Central memory CD8-positive, alpha-beta T cell (primary cell): ENCODE measurements around the gene ORC2.
A peak's percentile ranks its signal among the peaks of the same experiment; 100 is the strongest.
"Not testable (repeated sequence)": the region's sequence is repeated elsewhere in the genome, so short reads cannot be mapped to it uniquely, and the experiment has no call there.

Source experiments
- ATAC-seq: fragments of 150-1000 bp; cut with Tn5 transposase; replicated peaks from 2 replicates; pipeline ENCODE4 v1.10.0; 2022; ENCODE audit warnings: mild to moderate bottlenecking, moderate FRiP score, moderate number of reproducible peaks; ENCODE audit not compliant: poor library complexity, severe bottlenecking; ENCODE audit errors: extremely low read depth
- DNase-seq, 2 donors: peaks; one replicate each; pipeline ENCODE4 v3.0.0; 2021; ENCODE audit warnings: low spot score in 2 of 2
- H3K27ac Mint-ChIP-seq: one replicate; pipeline ENCODE4 v1.8.0; 2022; ENCODE audit warnings: low read depth, mild to moderate bottlenecking, moderate library complexity, mixed read lengths
- H3K27me3 Mint-ChIP-seq: one replicate; pipeline ENCODE4 v1.8.0; 2022; ENCODE audit warnings: mixed read lengths
- H3K36me3 Mint-ChIP-seq: one replicate; pipeline ENCODE4 v1.8.0; 2022; ENCODE audit warnings: mild to moderate bottlenecking, moderate library complexity, mixed read lengths; ENCODE audit not compliant: insufficient read depth
- H3K4me1 Mint-ChIP-seq: one replicate; pipeline ENCODE4 v1.8.0; 2022; ENCODE audit warnings: mixed read lengths
- H3K4me3 Mint-ChIP-seq: one replicate; pipeline ENCODE4 v1.8.0; 2022; ENCODE audit warnings: mild to moderate bottlenecking, moderate library complexity, mixed read lengths
- H3K9me3 Mint-ChIP-seq: one replicate; pipeline ENCODE4 v1.8.0; 2022; ENCODE audit warnings: mixed read lengths

ORC2 gene

GRCh38 chr2:200963124-200963917 is at the start of gene ORC2:
ORC2 (minus strand) TSS chr2:200963660; CDS start chr2:200958123, 5,537 bp downstream.
- Mint-ChIP-seq H3K4me1 (peaks cover 41% of the 10 kb centered on the region), H3K36me3 (peaks cover 20% of the 10 kb centered on the region), H3K27me3 (no peaks in the 10 kb centered on the region), H3K27ac (peak within 1 kb of the TSS; percentile 97), H3K4me3 (peak within 1 kb of the TSS; percentile 98), H3K9me3 (no peaks in the 10 kb centered on the region)
- ATAC-seq, result peak; percentile 94
- DNase-seq, result peak; percentile 89

GRCh38 chr2:201008296-201008829 is 44.9 kb upstream of the ORC2 start:
- no peaks in the 10 kb centered on the region for H3K27me3 Mint-ChIP-seq
- no peaks in the 10 kb centered on the region for H3K4me1 Mint-ChIP-seq
- no peaks in the 10 kb centered on the region for H3K9me3 Mint-ChIP-seq
- H3K36me3 Mint-ChIP-seq, result peaks cover 23% of the 10 kb centered on the region
- ATAC-seq (no peak), DNase-seq (no peak)
- no peak overlapping the region for H3K4me3 Mint-ChIP-seq
- no peak overlapping the region for H3K27ac Mint-ChIP-seq

- peaks cover 23% of the 10 kb centered on the region for H3K36me3 Mint-ChIP-seq
Observed at GRCh38 chr2:201007584-201007998, 44.1 kb upstream of the ORC2 start.

DNA sequence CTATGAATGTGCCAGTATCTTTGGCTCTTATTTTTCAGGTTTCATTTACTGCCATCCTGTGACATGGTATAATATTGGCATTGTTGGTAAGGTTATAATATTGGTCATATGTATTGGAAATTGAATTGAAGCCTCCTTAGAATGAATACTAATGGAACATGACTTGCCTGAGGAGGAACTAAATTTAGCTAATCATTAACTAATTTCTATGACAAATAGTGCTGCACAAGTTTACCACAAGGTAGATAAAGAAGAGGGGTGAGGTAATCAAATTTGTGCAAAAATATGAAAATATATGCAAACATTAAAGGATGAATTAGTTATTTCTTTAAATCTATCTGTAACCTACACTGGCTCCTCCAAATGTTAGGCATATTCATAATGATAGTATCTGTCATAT is 43.2 kb upstream of the ORC2 start:
- Mint-ChIP-seq H3K4me3 (no peak overlapping the region), H3K4me1 (no peaks in the 10 kb centered on the region), H3K36me3 (peaks cover 24% of the 10 kb centered on the region), H3K27ac (no peak overlapping the region), H3K9me3 (no peaks in the 10 kb centered on the region), H3K27me3 (no peaks in the 10 kb centered on the region)
- ATAC-seq (no peak), DNase-seq (no peak)

More at GRCh38 chr2:201007584-201007998, 44.1 kb upstream of the ORC2 start:
- H3K27ac Mint-ChIP-seq, result no peak overlapping the region
- no peaks in the 10 kb centered on the region for H3K9me3 Mint-ChIP-seq
- H3K27me3 Mint-ChIP-seq, result no peaks in the 10 kb centered on the region
- no peak overlapping the region for H3K4me3 Mint-ChIP-seq
- DNase-seq, result no peak
- ATAC-seq, result no peak
- H3K4me1 Mint-ChIP-seq, result no peaks in the 10 kb centered on the region

DNA sequence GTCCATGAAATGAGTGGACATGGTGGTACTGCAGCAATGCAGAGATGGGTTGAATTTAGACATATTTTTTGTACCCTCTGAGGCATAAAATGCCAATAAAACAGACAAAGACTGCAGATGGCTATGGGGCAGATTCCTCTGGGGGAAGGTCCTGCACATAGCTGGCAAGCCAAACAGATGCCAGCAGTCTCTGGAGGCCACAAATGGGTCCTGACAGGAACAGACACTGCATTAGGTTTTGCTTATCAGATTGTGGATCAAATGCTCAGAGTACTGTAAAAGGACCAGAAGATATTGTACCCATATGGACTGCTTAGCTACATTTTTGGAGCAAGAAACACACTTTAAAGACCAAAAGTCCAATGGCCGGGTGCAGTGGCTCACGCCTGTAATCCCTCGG is 40.9 kb upstream of the ORC2 start:
- DNase-seq (no peak), ATAC-seq (no peak)
- no peak overlapping the region for H3K4me3 Mint-ChIP-seq
- no peaks in the 10 kb centered on the region for H3K27me3 Mint-ChIP-seq
- peaks cover 27% of the 10 kb centered on the region for H3K36me3 Mint-ChIP-seq
- H3K4me1 Mint-ChIP-seq, result no peaks in the 10 kb centered on the region
- H3K9me3 Mint-ChIP-seq, result no peaks in the 10 kb centered on the region
- H3K27ac Mint-ChIP-seq, result no peak overlapping the region

- Mint-ChIP-seq H3K9me3 (no peaks in the 10 kb centered on the region), H3K4me3 (no peak overlapping the region), H3K27me3 (no peaks in the 10 kb centered on the region), H3K36me3 (peaks cover 35% of the 10 kb centered on the region), H3K27ac (peak overlapping the region; percentile 54), H3K4me1 (no peaks in the 10 kb centered on the region)
- no peak for ATAC-seq
- DNase-seq, result no peak
Observed at GRCh38 chr2:200993097-200993496, 29.6 kb upstream of the ORC2 start.

GRCh38 chr2:200987137-200987536 is 23.7 kb upstream of the ORC2 start:
- Mint-ChIP-seq H3K4me1 (no peaks in the 10 kb centered on the region), H3K27me3 (no peaks in the 10 kb centered on the region), H3K4me3 (no peak overlapping the region), H3K27ac (no peak overlapping the region), H3K36me3 (peaks cover 37% of the 10 kb centered on the region), H3K9me3 (no peaks in the 10 kb centered on the region)
- ATAC-seq (no peak), DNase-seq (no peak)

GRCh38 chr2:200985799-200986198 is 22.3 kb upstream of the ORC2 start:
- H3K27ac Mint-ChIP-seq, result no peak overlapping the region
- DNase-seq (no peak), ATAC-seq (no peak)
- peaks cover 28% of the 10 kb centered on the region for H3K36me3 Mint-ChIP-seq
- no peaks in the 10 kb centered on the region for H3K27me3 Mint-ChIP-seq
- no peaks in the 10 kb centered on the region for H3K9me3 Mint-ChIP-seq
- no peaks in the 10 kb centered on the region for H3K4me1 Mint-ChIP-seq
- H3K4me3 Mint-ChIP-seq, result no peak overlapping the region

- H3K4me1 Mint-ChIP-seq, result no peaks in the 10 kb centered on the region
- H3K9me3 Mint-ChIP-seq, result no peaks in the 10 kb centered on the region
- ATAC-seq, result no peak
- H3K27me3 Mint-ChIP-seq, result no peaks in the 10 kb centered on the region
- no peak overlapping the region for H3K4me3 Mint-ChIP-seq
- no peak overlapping the region for H3K27ac Mint-ChIP-seq
- DNase-seq, result no peak
- H3K36me3 Mint-ChIP-seq, result peaks cover 13% of the 10 kb centered on the region
Observed at GRCh38 chr2:200976710-200977109, 13.2 kb upstream of the ORC2 start.

DNA sequence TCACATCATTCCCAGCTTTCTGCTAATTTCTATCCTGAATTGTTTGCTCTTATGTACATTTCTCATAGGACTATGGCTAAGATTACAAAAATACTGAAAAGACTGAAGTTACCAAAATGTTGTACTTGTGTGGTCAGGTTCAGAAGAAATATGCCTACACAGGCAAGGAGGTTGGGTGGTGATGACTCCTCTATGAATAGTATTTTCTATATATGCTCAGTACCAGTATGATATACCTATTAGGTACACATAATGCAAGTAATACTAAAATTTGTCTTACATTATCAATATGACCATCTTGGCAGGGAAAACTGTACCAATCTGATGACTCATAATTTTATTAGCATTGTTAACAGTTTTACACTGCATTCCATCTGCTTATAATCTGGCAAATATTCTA is 12.2 kb upstream of the ORC2 start:
- H3K9me3 Mint-ChIP-seq, result no peaks in the 10 kb centered on the region
- no peaks in the 10 kb centered on the region for H3K4me1 Mint-ChIP-seq
- no peak for DNase-seq
- ATAC-seq, result no peak
- H3K27me3 Mint-ChIP-seq, result no peaks in the 10 kb centered on the region
- no peak overlapping the region for H3K27ac Mint-ChIP-seq
- peaks cover 9% of the 10 kb centered on the region for H3K36me3 Mint-ChIP-seq
- H3K4me3 Mint-ChIP-seq, result no peak overlapping the region

DNA sequence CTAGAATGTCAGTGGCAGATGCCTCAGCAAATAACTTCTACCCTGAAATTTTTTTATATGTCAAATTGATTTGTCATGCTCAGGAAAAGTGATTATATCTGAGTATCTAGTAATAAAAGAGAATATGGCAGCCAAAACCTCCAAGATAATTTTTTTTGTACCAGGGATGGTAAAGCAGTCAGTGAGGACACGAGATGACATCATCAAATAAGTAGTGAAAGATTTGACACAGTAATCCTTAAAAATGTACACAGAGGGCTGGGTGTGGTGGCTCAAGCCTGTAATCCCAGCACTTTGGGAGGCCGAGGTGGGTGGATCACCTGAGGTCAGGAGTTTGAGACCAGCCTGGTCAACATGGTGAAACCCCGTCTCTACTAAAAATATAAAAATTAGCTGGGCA is 6.6 kb upstream of the ORC2 start:
- not testable (repeated sequence) for H3K4me3 Mint-ChIP-seq, H3K9me3 Mint-ChIP-seq, H3K27ac Mint-ChIP-seq, ATAC-seq, H3K27me3 Mint-ChIP-seq, H3K36me3 Mint-ChIP-seq, DNase-seq
- peaks cover 16% of the 10 kb centered on the region for H3K4me1 Mint-ChIP-seq

GRCh38 chr2:200968735-200969134 is 5.3 kb upstream of the ORC2 start:
- no peaks in the 10 kb centered on the region for H3K9me3 Mint-ChIP-seq
- peaks cover 11% of the 10 kb centered on the region for H3K36me3 Mint-ChIP-seq
- no peak overlapping the region for H3K4me3 Mint-ChIP-seq
- no peaks in the 10 kb centered on the region for H3K27me3 Mint-ChIP-seq
- ATAC-seq (no peak), DNase-seq (no peak)
- peak overlapping the region; percentile 32 for H3K27ac Mint-ChIP-seq
- H3K4me1 Mint-ChIP-seq, result peaks cover 28% of the 10 kb centered on the region

- Mint-ChIP-seq H3K4me3 (no peak overlapping the region), H3K27me3 (no peaks in the 10 kb centered on the region), H3K4me1 (peaks cover 28% of the 10 kb centered on the region), H3K36me3 (peaks cover 17% of the 10 kb centered on the region), H3K27ac (peak overlapping the region; percentile 32), H3K9me3 (no peaks in the 10 kb centered on the region)
- no peak for ATAC-seq
- DNase-seq, result no peak
Observed at GRCh38 chr2:200968162-200968561, 4.7 kb upstream of the ORC2 start.
